ENCODE results near the gene SGTA. TPM values are rescaled to one million over a fixed set of nuclear protein-coding genes. Genes with fewer than 3 reads are reported as not detected.

The SGTA gene
- total RNA-seq, 1 experiment from 2014 or later = 35.1 TPM

DNA sequence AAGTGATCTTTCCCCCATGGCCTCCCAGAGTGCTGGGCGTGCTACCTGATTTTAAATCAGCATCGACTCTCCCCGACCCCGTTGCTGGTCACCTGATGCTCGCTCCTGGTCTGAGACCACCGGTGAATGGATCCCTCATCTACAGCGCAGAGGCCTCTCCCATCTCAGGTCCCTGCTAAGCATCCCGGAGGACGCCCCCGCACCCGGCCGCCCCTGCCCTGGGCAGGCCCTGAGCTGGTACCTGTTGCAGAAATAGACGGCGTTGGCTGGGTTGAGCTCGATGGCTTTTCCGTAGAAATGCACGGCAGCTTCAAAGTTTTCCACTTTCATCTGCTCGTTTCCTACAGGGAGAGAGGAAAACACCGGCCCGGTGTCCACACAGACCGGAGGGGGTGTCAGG, 18.1 kb downstream of the SGTA start:
- in situ Hi-C loops (cut with HindIII; ENCODE audit: low pct_unique_long_range_greater_than_20kb, low sequenced_read_pairs) = no loop called here
- DNase-seq (ENCODE audit: low read depth, low spot score) = no peak

DNA sequence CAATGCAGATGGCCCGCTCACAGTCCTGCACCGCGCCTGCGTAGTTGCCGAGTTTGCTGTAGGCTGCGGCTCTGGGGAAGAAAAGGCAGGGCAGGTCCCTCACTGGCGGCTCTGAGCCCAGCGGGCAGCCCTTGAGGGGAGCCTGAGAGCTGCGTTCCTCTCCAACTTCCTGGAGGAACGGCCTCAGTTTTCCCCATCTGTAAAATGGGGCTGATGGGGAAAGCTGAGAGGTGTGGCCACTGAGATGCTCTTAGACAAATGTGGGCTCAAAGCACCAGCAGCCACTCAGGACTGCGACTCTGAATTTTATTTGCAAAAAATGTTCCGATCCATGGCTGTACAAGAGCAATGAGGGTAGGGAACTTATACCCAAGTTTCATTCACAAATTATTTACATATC, 19.4 kb downstream of the SGTA start:
- DNase-seq (ENCODE audit: low read depth, low spot score) = no peak
- in situ Hi-C loops (cut with HindIII; ENCODE audit: low pct_unique_long_range_greater_than_20kb, low sequenced_read_pairs) = no loop called here

DNA sequence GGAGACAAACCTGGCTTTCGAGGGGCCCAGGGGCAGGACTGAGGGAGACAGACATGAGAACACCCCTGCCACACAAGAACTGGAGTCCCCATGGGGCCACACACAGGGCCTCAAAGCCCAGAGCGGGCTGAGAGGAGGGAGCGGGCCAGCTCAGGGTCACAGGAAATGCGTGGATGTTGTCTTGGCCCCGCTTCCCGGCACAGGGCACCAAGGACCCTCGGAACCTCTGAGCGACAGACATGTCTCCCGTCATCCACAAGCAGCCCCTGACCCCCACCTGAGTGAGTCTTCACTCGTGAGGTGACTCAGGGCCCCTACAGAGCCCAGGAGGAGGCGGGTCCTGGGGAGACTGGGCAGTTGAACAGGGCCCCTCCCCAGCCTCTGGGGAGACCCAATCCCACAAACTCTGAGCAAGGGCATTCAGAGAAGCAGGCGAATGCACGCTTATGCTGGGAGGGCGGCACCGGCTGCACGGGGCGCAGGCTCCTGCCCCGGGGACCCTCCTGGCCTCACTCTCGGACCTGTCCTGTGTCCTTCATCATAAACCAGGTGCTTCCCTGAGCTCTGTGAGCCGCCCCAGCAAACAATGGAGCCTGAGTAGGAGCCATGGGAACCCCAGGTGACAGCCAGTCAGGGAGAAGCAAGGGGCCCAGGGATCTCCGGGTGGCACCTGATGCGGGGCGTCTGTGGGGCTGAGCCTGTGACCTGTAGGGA, 20.1 kb downstream of the SGTA start:
- no peak for DNase-seq (ENCODE audit: low read depth, low spot score)
- in situ Hi-C loops (cut with HindIII; ENCODE audit: low pct_unique_long_range_greater_than_20kb, low sequenced_read_pairs) = no loop called here

DNA sequence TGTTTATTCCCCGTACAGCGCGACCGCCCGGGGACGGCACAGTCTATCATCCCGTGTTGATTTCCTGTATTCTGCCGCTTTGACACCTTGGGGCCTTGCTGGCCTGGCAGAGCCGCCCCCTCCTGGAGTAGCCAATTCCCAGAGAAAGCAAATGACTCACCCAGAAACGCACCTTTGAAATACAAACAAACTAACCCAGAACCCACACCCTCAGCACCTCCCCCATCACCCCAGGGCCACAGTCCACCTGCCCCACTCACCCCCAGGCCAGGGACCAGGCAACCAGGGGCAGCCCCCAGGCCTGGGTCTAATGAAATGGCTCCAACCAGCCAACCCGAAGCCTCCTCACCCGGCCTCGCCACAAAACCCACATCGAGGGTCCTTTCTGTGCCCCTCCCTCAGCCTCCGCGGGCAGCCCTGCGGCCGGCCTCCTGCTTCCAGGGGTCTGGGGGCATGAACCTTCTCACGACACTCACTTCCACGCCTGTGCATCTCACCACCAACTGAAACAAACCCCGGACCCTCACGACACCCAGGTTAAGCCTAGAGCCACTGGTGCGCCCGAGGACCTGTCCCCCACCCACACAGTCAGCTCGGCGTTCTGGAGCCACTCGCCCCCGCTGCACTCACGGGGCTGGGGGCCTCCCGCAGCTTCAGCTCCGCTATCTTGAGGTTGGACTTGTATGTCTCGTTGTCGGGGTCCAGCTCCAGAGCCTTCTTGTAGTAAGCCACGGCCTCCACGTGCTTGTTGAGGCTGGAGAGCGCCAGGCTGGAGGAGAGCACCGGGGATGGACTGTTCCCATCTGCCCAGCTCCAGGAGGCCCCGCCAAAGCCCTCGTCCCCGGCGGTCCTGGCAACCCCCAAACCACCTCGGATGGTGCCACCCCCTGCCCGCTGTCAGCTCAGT, 20.9 kb downstream of the SGTA start:
- in situ Hi-C loops (cut with HindIII; ENCODE audit: low pct_unique_long_range_greater_than_20kb, low sequenced_read_pairs) = no loop called here
- DNase-seq (ENCODE audit: low read depth, low spot score) = no peak

DNA sequence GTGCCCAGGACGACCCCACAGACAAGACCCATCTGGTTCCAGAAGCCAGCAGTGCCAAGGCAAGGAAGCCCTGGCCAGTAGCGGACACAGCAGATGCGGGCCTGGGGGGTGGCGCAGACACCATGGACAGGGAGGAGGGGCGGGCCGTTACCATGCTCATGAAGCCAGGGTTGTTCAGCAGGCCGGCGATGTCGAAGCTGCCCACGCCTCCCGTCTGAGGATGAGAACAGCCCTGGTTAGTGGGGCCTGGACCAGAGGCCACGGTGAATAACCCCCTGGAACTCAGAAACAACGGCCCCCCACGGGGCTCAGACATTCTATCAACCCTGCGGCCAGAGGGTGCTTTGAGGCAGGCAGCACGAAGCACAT, 21.8 kb downstream of the SGTA start:
- no peak for DNase-seq (ENCODE audit: low read depth, low spot score)
- in situ Hi-C loops (cut with HindIII; ENCODE audit: low pct_unique_long_range_greater_than_20kb, low sequenced_read_pairs) = no loop called here

DNA sequence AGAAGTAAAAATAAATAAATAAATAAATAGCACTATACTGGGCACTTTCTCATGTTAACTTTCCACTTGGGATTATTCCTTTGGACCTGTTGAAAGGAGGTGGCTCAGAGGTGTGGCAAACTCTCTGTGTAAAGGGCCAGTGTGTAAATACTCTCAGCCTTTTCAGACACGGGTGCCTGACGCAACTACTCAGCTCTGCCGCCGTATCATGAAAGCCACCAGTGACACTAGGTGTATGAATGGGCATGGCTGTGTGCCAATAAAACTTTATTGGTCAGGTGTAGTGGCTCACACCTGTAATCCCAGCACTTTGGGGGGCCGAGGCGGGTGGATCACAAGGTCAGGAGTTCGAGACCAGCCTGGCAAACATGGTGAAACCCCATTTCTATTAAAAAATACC, 23.1 kb downstream of the SGTA start:
- in situ Hi-C loops (cut with HindIII; ENCODE audit: low pct_unique_long_range_greater_than_20kb, low sequenced_read_pairs) = no loop called here
- no peak for DNase-seq (ENCODE audit: low read depth, low spot score)

DNA sequence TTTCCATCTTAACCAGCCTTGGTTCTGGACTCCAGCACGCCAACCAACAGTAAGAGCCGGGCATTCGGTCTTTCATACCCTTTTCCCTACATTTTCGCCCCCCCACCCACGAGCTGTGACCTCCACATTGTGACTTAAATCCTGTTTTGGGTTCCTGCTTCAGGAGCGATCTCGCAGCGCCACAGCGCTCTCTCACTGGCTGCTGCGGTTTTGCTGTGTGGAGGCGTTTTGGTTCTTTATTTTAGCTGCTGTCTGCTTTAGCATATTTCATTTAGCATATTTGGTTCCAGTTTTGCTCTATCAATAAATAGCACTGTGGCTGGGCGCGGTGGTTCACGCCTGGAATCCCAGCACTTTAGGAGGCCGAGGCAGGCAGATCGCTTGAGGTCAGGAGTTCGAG, 23.7 kb downstream of the SGTA start:
- in situ Hi-C loops (cut with HindIII; ENCODE audit: low pct_unique_long_range_greater_than_20kb, low sequenced_read_pairs) = no loop called here
- no peak for DNase-seq (ENCODE audit: low read depth, low spot score)

DNA sequence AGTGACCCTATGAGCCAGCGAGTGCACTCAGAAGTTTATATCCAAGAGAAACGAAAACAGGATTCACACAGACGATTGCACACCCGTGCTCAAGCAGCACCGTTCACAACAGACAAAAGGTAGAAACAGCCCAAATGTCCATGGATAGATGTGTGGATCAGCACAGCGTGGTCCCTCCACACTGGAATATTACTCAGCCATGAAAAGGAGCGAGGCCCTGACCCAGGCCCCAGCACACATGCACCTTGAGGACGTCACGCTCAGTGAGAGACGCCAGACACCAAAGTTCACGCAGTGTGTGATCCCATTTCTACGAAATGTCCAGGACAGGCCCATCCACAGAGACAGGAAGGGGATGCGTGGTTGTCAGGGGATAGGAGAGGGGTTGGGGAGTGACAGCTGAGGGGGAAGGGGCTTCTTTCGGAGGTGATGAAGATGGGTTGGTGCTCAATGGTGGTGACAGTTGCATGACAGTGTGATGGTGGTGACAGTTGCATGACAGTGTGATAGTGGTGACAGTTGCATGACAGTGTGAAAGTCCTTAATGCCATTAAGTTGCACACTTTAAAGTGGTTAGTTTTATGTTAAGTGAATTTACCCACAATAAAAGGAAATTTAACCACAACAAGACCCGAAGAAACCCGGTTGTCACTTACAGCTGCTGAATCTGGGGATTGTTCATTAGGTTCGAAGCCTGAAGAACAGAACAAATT, 24.3 kb downstream of the SGTA start:
- DNase-seq (ENCODE audit: low read depth, low spot score) = no peak
- in situ Hi-C loops (cut with HindIII; ENCODE audit: low pct_unique_long_range_greater_than_20kb, low sequenced_read_pairs) = no loop called here

DNA sequence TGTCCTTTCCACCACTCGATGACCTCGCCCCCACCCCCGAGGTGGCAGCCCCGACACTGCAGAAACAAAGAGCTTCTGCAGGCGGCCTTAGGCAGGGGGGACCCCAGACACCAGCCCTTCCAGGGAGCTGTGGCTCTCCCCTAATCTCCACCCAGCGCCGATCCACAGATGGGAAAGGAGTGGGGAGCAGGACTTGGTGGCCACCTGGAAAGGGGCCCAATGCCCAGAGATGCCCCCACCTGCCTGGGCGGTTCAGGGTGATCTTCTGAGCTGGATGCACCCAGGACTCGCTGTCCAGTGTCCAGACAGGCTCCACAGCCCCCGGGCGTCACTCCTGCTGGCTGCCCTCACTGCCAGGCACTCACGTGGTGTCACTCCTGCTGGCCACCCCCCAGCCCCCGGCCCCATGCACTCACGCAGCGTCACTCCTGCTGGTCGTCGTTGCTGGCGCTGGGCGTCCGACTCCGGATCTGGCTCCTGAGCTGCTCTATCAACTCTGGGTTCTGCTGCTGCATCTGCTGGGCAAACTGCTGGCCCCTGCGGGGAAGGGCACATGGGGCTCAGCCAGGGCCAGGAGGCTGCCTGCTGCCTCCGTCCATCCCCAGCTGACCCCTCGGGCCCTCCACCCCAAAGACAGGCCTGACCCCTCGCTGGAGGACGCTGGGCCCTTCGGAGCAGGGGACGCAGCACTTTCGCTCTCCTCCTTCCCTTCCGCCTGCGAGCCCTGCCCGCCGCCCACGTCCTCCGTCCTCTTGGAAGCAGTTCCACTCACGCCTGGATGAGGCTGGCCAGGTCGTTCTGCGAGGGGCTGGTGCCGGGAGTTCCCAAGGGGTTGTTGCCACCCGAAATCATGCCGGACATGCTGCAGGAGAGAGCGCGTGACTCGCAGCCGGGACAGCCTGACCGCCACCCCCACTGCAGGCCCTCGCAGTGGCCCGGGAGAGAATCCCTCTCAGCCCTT, 25.9 kb downstream of the SGTA start:
- in situ Hi-C loops (cut with HindIII; ENCODE audit: low pct_unique_long_range_greater_than_20kb, low sequenced_read_pairs) = no loop called here
- DNase-seq (ENCODE audit: low read depth, low spot score) = no peak

DNA sequence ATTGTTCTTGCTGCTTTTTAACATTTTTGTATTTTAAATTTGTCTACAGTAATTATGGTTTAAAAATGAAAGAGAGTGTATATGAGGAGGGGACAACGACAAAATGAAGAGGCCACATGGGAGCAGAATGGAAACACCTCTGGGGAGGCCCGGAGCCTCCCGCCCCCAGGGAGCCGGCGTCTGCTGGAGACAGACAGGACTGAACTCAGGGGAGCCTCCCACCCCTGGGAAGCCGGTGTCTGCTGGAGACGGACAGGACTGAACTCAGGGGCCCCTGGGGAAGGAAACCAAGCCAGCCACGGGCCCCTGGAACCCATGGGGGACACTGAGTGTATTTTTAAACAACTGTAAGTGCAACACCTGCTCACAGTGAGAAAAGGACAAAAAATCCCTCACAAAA, 26.6 kb downstream of the SGTA start:
- DNase-seq (ENCODE audit: low read depth, low spot score) = no peak
- in situ Hi-C loops (cut with HindIII; ENCODE audit: low pct_unique_long_range_greater_than_20kb, low sequenced_read_pairs) = no loop called here

DNA sequence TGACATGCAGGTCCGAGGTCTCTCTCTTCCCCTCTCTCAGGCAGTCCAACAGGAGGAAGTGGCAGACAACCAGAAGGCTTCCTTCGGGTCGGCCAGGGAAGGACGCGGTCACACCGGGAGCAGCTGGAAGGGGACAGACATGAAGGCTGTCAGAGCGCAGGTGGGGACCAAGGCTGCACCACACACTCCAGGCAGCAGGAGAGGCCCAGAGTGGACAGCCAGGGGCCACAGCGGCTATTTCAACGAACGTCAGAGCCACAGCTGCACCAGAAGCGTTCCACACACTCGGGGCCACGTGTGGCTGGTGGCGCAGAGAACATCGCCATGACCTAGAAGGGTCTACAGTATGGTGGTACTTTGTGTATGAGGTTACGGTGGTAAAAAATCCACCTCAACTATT, 27.3 kb downstream of the SGTA start:
- DNase-seq (ENCODE audit: low read depth, low spot score) = no peak
- in situ Hi-C loops (cut with HindIII; ENCODE audit: low pct_unique_long_range_greater_than_20kb, low sequenced_read_pairs) = no loop called here

DNA sequence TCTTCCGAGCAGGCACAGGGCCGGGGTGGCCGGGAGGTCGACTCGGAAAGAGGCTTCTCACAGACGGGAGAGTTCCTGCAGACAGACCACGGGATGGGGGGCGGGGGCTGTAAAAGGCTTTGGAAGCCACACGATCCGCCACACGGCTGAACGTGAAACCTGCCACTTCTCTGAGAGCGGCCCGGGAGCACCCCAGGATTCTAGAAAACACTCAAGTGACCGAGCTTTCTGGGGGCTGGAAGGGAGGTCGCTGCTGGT, 27.7 kb downstream of the SGTA start:
- DNase-seq (ENCODE audit: low read depth, low spot score) = no peak
- in situ Hi-C loops (cut with HindIII; ENCODE audit: low pct_unique_long_range_greater_than_20kb, low sequenced_read_pairs) = no loop called here

DNA sequence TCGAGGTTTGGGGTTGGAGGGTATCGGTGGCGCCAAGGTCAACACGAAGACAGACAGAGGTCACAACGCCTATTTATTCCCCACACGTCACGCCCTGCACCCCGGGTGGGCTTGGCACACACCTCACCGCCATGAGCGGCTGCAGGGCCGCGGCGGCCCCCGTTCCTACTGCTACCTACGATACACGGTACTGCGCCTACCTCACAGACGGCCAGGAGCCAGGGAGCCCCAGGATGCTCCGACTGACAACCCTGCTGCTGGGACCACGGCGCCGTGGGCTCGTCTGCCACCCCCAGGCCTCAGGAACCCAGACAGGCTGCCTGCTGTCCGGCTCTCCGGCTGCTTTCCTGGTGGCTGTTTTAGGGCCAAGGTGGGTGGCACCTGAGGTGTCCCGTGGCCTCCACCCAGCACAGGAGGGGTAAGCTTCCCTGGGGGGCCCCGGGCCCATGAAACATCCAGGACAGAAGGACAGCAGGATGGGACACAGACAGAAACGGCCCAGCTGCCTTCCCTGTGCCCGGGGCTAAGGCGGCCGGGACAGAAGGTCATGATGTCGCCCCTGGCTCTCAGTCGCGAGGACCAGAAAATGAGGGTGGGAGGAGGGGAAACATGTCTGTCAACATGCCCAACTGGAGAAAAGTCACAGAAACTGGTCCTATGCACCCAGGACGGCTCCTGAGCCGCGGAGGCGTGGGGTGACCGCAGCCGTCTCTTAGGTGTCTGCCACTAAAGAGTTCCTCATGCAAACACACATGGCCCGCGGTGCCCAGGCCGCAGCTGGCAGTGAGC, 28.2 kb downstream of the SGTA start:
- in situ Hi-C loops (cut with HindIII; ENCODE audit: low pct_unique_long_range_greater_than_20kb, low sequenced_read_pairs) = no loop called here
- no peak for DNase-seq (ENCODE audit: low read depth, low spot score)

DNA sequence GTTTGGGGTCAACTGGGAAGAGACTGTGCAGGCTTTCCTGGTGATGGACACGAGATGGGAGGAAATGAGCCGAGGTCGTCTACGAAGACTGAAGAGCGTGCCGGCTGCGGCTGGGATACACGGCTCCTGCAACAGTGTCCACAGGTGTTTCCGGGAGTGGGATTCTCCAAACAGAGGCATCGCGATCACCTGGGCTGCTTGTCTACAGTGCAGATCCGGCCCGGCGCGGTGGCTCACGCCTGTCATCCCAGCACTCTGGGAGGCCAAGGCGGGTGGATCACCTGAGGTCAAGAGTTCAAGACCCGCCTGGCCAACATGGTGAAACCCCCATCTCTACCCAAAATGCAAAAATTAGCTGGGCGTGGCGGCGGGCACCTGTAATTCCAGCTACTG, 31.6 kb downstream of the SGTA start:
- in situ Hi-C loops (cut with HindIII; ENCODE audit: low pct_unique_long_range_greater_than_20kb, low sequenced_read_pairs) = no loop called here
- no peak for DNase-seq (ENCODE audit: low read depth, low spot score)

DNA sequence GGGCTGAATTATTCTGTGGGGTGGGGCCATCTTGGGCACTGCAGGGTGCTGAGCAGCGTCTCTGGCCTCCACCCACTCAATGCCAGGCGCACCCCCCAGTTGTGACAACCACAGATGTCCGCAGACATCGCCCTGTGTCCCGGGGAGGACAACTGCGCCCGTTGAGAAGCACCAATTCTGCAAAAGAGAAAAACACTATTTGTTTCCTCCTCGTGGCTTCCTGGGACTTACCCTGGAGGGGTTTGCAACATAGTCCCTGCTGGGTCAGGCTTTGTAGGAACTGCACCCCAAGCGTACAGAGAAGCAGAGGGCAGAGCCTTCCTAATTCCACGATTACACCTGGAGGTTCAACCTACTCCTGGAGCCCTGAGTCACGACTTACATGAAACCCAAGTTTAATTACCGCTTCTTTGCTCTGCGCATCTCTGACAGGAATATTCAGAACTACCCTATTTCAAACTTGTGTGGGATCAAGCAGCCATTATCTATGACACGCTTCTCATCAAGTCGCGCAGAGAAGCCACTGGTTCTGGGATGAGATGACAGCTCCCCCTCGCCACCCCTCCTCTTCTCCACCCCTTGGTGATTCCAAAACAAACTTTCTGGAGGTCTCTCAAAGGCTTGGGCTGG, 32.1 kb downstream of the SGTA start:
- no peak for DNase-seq (ENCODE audit: low read depth, low spot score)
- in situ Hi-C loops (cut with HindIII; ENCODE audit: low pct_unique_long_range_greater_than_20kb, low sequenced_read_pairs) = no loop called here

DNA sequence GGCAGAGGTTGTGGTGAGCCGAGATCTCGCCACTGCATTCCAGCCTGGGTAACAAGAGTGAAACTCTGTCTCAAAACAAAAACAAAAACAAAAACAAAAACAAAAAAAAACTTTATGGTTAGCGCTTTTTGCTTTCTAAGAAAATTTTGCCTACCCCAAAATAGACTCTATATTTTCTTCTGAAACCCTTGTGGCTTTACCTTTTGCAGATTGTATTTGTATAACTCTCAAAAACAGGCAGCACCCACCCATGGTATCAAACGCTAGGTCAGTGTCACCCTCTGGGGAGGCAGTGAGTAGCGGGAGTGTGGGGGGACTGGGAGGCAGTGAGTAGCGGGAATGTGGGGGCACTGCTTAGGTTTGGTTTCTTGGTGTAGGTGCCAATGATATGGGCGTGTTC, 35.7 kb downstream of the SGTA start:
- DNase-seq (ENCODE audit: low read depth, low spot score) = no peak
- in situ Hi-C loops (cut with HindIII; ENCODE audit: low pct_unique_long_range_greater_than_20kb, low sequenced_read_pairs) = no loop called here

DNA sequence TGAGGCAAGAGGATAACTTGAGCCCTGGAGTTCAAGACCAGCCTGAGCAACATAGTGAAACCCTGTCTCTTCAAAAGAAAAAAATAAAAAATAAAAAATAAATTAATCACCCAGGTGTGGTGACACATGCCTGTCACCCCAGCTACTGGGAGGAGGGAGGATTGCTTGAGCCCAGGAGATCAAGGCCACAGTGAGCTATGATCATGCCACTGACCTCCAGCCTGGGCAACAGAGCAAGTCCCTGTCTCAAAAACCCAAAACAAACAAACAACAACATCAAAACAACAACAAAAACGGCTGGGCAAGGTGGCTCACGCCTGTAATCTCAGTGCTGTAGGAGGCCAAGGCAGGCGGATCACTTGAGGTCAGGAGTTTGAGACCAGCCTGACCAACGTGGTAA, 39.0 kb downstream of the SGTA start:
- in situ Hi-C loops (cut with HindIII; ENCODE audit: low pct_unique_long_range_greater_than_20kb, low sequenced_read_pairs) = no loop called here

More for the DNA sequence above, 39.0 kb downstream of the SGTA start:
- DNase-seq (ENCODE audit: low read depth, low spot score) = no peak
